A673 (cell line): ENCODE results near the gene CNIH3.

Experiments
- EZH2 ChIP-seq: fragments of 200-600 bp; sonication (generic); IDR thresholded peaks from 2 replicates; pipeline ENCODE4 v1.6.1; 2017; ENCODE audit warnings: borderline replicate concordance, low read depth, mild to moderate bottlenecking, mixed read lengths, antibody characterized with exemption, low read length; ENCODE audit not compliant: poor library complexity, severe bottlenecking
- TF ChIP-seq, protein P1 (sequence below): fragments of 300-800, 200-600 bp; sonication (generic); conservative IDR thresholded peaks from 2 replicates; pipeline ENCODE4 v1.5.1; 2017; ENCODE audit warnings: low read depth, mild to moderate bottlenecking, antibody characterized with exemption, low read length, moderate library complexity, mixed read lengths

DNA sequence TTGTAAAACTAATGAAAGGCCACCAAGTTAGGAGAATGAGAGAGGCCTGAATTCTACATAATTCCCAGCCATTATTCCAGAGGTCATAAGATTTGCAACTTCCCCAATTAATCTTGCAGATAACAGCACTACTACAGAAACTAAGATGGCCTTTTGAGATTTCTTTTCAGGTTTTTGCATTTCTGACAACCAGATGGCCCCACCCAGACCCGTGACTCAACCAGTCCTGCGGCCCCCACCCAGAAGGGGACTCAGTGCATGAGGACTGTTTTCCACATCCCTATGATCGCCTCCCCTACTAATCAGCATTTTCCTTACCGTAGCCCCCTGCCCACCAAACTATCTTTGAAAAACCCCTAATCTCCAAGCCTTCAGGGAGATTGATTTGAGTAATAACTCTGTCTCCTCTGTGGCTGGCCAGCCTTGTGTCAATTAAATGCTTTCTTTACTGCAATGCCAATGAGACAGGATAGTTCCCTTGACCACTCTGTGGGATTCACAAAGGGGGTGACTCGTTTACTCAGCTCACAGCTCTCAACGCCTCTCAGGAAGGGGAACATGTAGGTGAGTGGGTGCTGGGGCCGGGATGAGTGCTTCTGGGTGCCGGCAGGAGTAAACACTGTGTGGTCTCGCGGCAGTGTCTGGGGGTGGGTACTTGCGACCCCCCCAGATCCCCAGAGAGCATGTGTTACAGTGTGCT is 10.5 kb upstream of the CNIH3 start:
- TF ChIP-seq EZH2: no peak
- TF ChIP-seq, protein P1, sequence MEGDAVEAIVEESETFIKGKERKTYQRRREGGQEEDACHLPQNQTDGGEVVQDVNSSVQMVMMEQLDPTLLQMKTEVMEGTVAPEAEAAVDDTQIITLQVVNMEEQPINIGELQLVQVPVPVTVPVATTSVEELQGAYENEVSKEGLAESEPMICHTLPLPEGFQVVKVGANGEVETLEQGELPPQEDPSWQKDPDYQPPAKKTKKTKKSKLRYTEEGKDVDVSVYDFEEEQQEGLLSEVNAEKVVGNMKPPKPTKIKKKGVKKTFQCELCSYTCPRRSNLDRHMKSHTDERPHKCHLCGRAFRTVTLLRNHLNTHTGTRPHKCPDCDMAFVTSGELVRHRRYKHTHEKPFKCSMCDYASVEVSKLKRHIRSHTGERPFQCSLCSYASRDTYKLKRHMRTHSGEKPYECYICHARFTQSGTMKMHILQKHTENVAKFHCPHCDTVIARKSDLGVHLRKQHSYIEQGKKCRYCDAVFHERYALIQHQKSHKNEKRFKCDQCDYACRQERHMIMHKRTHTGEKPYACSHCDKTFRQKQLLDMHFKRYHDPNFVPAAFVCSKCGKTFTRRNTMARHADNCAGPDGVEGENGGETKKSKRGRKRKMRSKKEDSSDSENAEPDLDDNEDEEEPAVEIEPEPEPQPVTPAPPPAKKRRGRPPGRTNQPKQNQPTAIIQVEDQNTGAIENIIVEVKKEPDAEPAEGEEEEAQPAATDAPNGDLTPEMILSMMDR: no peak
